Smooth muscle cell (in vitro differentiated cells): ENCODE results near the gene ALKBH6. TPM values are rescaled to one million over a fixed set of nuclear protein-coding genes. Genes with fewer than 3 reads are reported as not detected.

Source experiments
- DNase-seq: peaks from one replicate; lab custom pipeline; 2025; ENCODE audit not compliant: unreplicated experiment; lab: John Stamatoyannopoulos, UW
- H2AFZ ChIP-seq: fragments of 200-600 bp; sonication (generic); 2 replicates; pipeline ENCODE4 v1.6.0; 2016; ENCODE audit warnings: antibody characterized with exemption, low read depth, mild to moderate bottlenecking
- H3F3A ChIP-seq: fragments of 200-600 bp; sonication (generic); 2 replicates; pipeline ENCODE4 v1.6.0; 2017; ENCODE audit warnings: antibody characterized with exemption, low read depth
- H3K27ac ChIP-seq: fragments of 200-600 bp; sonication (generic); 2 replicates; pipeline ENCODE4 v1.5.1; 2016; ENCODE audit warnings: low read depth, mild to moderate bottlenecking
- H3K27me3 ChIP-seq: fragments of 200-600 bp; sonication (generic); 2 replicates; pipeline ENCODE4 v1.6.1; 2016; ENCODE audit warnings: low read depth, mild to moderate bottlenecking
- H3K36me3 ChIP-seq: fragments of 200-600 bp; sonication (generic); 2 replicates; pipeline ENCODE4 v1.5.1; 2016; ENCODE audit warnings: low read depth
- H3K4me1 ChIP-seq: fragments of 200-600 bp; sonication (generic); 2 replicates; pipeline ENCODE4 v1.5.1; 2016; ENCODE audit warnings: low read depth
- H3K4me2 ChIP-seq: fragments of 200-600 bp; sonication (generic); 2 replicates; pipeline ENCODE4 v1.6.0; 2016; ENCODE audit warnings: mild to moderate bottlenecking
- H3K4me3 ChIP-seq: fragments of 200-600 bp; sonication (generic); 2 replicates; pipeline ENCODE4 v1.5.1; 2016; ENCODE audit warnings: mild to moderate bottlenecking
- H3K79me2 ChIP-seq: fragments of 200-600 bp; sonication (generic); 2 replicates; pipeline ENCODE4 v1.6.0; 2016; ENCODE audit warnings: low read depth, mild to moderate bottlenecking
- H3K9ac ChIP-seq: fragments of 200-600 bp; sonication (generic); 2 replicates; pipeline ENCODE4 v1.6.0; 2016; ENCODE audit warnings: low read depth
- H3K9me3 ChIP-seq: fragments of 200-600 bp; sonication (generic); replicated peaks from 2 replicates; pipeline ENCODE4 v1.5.1; 2016; ENCODE audit warnings: low read depth
- H4K20me1 ChIP-seq: fragments of 200-600 bp; sonication (generic); 2 replicates; pipeline ENCODE4 v1.6.0; 2016; ENCODE audit warnings: low read depth
- CTCF ChIP-seq: fragments of 200-600 bp; sonication (generic); IDR thresholded peaks from 2 replicates; pipeline ENCODE4 v1.5.1; 2017; ENCODE audit warnings: borderline replicate concordance, mild to moderate bottlenecking, antibody characterized with exemption; ENCODE audit not compliant: insufficient read depth, poor library complexity, severe bottlenecking
- whole genome bisulfite sequencing: methylation state at CpG from one replicate; pipeline ENCODE4 v1.1.7; 2016; ENCODE audit warnings: low lambda C conversion rate; 5-methylcytosine and 5-hydroxymethylcytosine counted together
- polyA plus RNA-seq: library from polyadenylated mRNA; unstranded; fragments of >200 nt; fragmentation: Nextera tagmentation; extraction: Ambion mirVana; gene quantifications from 2 replicates; pipeline ENCODE4 v1.2.1, GENCODE V29; 2016
- total RNA-seq: library from RNA; depleted of rRNA; stranded (reverse); fragments of >200 nt; gene quantifications from 2 replicates; pipeline ENCODE4 v1.2.3, GENCODE V29; 2014

ALKBH6 gene
- total and polyA plus RNA-seq, 2 experiments from 2014 or later, result 26.2 to 36.1 TPM

GRCh38 chr19:35992907-35993765, 20.9 kb downstream of the ALKBH6 start:
- H3K4me1 ChIP-seq, result peaks cover 7% of the 10 kb centered on the region
- no peak for DNase-seq
- H3K27me3 ChIP-seq, result no peaks in the 10 kb centered on the region
- H3K79me2 ChIP-seq, result peaks cover 17% of the 10 kb centered on the region
- H2AFZ ChIP-seq, result no peak overlapping the region
- no peak overlapping the region for H3K27ac ChIP-seq
- TF ChIP-seq CTCF, result no peak
- H3F3A ChIP-seq, result peaks cover 4% of the 10 kb centered on the region
- no peak overlapping the region for H3K4me2 ChIP-seq
- no peak overlapping the region for H3K9ac ChIP-seq
- peaks cover 21% of the 10 kb centered on the region for H4K20me1 ChIP-seq
- no peaks in the 10 kb centered on the region for H3K9me3 ChIP-seq
- 92% methylated on average over 8 of the region's 8 CpGs for WGBS
- H3K4me3 ChIP-seq, result no peak overlapping the region
- no peaks in the 10 kb centered on the region for H3K36me3 ChIP-seq

GRCh38 chr19:35991731-35992450, 22.1 kb downstream of the ALKBH6 start:
- TF ChIP-seq CTCF, result no peak
- no peak for DNase-seq
- peaks cover 7% of the 10 kb centered on the region for H3K4me1 ChIP-seq
- no peak overlapping the region for H3K4me2 ChIP-seq
- no peak overlapping the region for H3K9ac ChIP-seq
- H3K4me3 ChIP-seq, result no peak overlapping the region
- WGBS, result 83% methylated on average over 7 of the region's 7 CpGs
- no peak overlapping the region for H3K27ac ChIP-seq
- no peaks in the 10 kb centered on the region for H3K36me3 ChIP-seq
- peaks cover 17% of the 10 kb centered on the region for H3K79me2 ChIP-seq
- H3K27me3 ChIP-seq, result peaks cover 11% of the 10 kb centered on the region
- H3K9me3 ChIP-seq, result no peaks in the 10 kb centered on the region
- H4K20me1 ChIP-seq, result peaks cover 13% of the 10 kb centered on the region
- no peak overlapping the region for H2AFZ ChIP-seq
- peaks cover 4% of the 10 kb centered on the region for H3F3A ChIP-seq

GRCh38 chr19:35990771-35991730, 23.0 kb downstream of the ALKBH6 start:
- H3K36me3 ChIP-seq, result no peaks in the 10 kb centered on the region
- no peak for DNase-seq
- no peaks in the 10 kb centered on the region for H3K9me3 ChIP-seq
- no peak overlapping the region for H3K4me2 ChIP-seq
- no peak overlapping the region for H3K27ac ChIP-seq
- H3K4me1 ChIP-seq, result peaks cover 3% of the 10 kb centered on the region
- H4K20me1 ChIP-seq, result peaks cover 4% of the 10 kb centered on the region
- peaks cover 4% of the 10 kb centered on the region for H3F3A ChIP-seq
- peaks cover 10% of the 10 kb centered on the region for H3K79me2 ChIP-seq
- no peak for TF ChIP-seq CTCF
- no peak overlapping the region for H3K9ac ChIP-seq
- no peak overlapping the region for H2AFZ ChIP-seq
- no peak overlapping the region for H3K4me3 ChIP-seq
- WGBS, result 87% methylated on average over 10 of the region's 10 CpGs
- H3K27me3 ChIP-seq, result peaks cover 16% of the 10 kb centered on the region
